ENCODE measurements around the gene SNAPC1.

DNA sequence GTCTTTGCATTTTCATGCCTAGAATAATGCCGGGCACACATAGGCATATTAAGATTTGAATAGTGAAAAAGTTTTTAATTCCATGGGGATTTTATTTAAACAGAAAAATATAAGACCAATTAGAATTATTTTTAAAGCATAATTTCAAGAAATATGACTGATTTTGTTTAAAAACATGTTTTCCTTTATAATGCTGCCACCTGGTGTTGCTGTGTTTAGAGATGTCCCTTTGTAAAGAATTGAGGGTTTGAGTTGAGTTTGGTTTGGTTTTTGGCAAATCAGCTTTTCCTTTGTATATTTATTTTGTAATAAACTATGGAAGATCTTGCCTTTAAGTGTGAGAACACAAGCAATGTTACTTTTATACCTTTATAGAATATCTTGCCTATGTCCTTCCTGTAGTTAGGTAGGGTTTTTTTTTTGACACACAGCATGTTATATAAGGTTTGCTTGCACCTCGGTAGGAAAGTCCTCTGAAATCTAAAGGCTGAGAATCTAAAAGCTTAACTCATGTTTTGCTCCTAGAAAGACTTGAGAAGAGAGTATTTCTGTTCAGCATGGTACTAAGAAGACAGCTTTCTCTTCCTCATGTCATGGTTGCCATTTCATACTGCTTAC is 31.4 kb upstream of the SNAPC1 start:
- TF ChIP-seq POLR2A (IDR thresholded peaks at IDR 0.05; ENCODE audit: low read depth, low read length) (no peak), TAF1 (IDR thresholded peaks at IDR 0.05; ENCODE audit: borderline replicate concordance, low read depth, low read length) (no peak), POLR2AphosphoS5 (IDR thresholded peaks at IDR 0.05; ENCODE audit: low read depth, low read length) (no peak)
